HL-60 (cell line): ENCODE data around the gene BAHCC1.

ENCODE experiments used
- CTCF ChIP-seq: IDR thresholded peaks from one replicate; pipeline ENCODE4 v1.5.1; 2011; ENCODE audit warnings: low read length, control low read depth, inconsistent platforms; ENCODE audit not compliant: insufficient read depth
- GABPA ChIP-seq: IDR thresholded peaks from 2 replicates; pipeline ENCODE4 v1.6.1; 2012; ENCODE audit warnings: low read depth

- TF ChIP-seq CTCF (no peak), GABPA (no peak)
These were observed 3.7 kb downstream of the BAHCC1 start for GRCh38 chr17:81398832-81399411.
